Stimulated activated CD8-positive, alpha-beta memory T cell treated with anti-CD3 and anti-CD28 coated beads, Interleukin-15, amount 100 ng/mL, for 1 hour (primary cell): ENCODE measurements around the gene GPC1.

Experiments used
- DNase-seq: peaks from one replicate; pipeline ENCODE4 v3.0.0-alpha.2; 2020; ENCODE audit warnings: low read depth

GPC1 gene

GRCh38 chr2:240456447-240457222 is 21.2 kb downstream of the GPC1 start:
- DNase-seq = no peak

GRCh38 chr2:240457223-240458043 is 22.0 kb downstream of the GPC1 start:
- DNase-seq = no peak

GRCh38 chr2:240458044-240458899 is 22.8 kb downstream of the GPC1 start:
- no peak for DNase-seq

DNA sequence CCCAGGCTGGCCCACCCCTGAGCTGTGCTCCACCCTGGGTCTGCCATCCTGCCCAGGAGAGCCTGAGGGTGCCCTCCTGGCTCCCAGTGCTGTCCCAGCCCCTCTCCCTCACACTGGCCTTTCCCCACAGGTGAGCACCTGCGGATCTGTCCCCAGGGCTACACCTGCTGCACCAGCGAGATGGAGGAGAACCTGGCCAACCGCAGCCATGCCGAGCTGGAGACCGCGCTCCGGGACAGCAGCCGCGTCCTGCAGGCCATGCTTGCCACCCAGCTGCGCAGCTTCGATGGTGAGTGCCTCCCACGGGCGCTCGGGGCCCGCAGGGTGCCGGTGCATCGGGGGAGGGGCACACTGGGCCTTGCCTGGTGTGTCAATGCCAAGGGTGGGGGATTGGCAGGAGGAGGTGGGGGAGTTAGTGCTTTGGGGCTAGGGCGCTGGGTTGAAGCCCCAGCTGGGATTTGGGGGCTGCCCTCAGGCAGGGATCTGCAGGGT is 23.5 kb downstream of the GPC1 start:
- no peak for DNase-seq

GRCh38 chr2:240459401-240460252 is 24.2 kb downstream of the GPC1 start:
- DNase-seq = no peak

- DNase-seq = no peak
Observed at GRCh38 chr2:240460253-240460711, 24.8 kb downstream of the GPC1 start.

GRCh38 chr2:240460781-240461431 is 25.4 kb downstream of the GPC1 start:
- DNase-seq = no peak

DNA sequence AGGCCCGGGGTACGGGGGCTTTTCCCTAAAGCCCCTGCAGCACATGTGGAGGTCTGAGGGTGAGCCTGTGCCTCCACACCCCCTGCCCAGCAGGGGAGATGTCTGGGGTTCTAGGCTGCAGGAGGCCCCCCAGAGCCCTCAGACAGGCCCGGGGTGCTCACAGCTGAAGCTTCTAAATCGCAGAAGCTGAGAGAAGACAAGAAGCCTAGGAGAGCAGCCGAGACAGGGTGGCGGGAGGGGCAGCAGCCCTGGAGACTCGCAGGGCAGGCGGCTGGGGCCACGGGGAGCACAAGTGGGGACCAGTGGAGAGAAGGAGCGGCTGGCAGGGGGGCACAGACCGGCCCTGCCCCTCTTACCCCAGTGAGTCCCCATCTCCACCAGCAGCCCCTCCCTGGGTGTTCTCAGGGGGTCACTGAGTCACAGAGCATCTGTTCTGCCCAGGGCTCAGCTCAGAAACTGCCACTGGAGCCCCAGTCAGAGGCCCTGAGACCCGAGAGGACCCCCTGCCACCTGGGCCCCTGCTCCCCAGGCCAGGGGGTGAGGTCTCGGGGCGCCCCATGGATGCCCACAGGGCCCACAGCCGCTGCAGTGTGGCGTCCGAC is 26.1 kb downstream of the GPC1 start:
- DNase-seq = no peak

DNA sequence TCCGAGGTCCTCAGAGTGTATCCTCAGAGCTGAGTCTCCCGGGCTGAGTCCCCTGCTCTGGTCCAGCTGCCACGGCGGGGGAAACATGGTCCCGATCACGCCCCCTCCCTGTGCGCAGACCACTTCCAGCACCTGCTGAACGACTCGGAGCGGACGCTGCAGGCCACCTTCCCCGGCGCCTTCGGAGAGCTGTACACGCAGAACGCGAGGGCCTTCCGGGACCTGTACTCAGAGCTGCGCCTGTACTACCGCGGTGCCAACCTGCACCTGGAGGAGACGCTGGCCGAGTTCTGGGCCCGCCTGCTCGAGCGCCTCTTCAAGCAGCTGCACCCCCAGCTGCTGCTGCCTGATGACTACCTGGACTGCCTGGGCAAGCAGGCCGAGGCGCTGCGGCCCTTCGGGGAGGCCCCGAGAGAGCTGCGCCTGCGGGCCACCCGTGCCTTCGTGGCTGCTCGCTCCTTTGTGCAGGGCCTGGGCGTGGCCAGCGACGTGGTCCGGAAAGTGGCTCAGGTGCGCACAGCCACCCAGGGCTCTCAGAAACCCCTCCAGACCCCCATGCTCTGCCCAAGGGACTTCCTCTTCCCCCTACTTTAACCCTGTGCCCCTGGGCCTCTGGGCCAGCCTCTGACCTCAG is 26.7 kb downstream of the GPC1 start:
- DNase-seq = no peak

GRCh38 chr2:240462707-240463273 is 27.3 kb downstream of the GPC1 start:
- DNase-seq = no peak

GRCh38 chr2:240463274-240463865 is 27.9 kb downstream of the GPC1 start:
- DNase-seq = no peak

DNA sequence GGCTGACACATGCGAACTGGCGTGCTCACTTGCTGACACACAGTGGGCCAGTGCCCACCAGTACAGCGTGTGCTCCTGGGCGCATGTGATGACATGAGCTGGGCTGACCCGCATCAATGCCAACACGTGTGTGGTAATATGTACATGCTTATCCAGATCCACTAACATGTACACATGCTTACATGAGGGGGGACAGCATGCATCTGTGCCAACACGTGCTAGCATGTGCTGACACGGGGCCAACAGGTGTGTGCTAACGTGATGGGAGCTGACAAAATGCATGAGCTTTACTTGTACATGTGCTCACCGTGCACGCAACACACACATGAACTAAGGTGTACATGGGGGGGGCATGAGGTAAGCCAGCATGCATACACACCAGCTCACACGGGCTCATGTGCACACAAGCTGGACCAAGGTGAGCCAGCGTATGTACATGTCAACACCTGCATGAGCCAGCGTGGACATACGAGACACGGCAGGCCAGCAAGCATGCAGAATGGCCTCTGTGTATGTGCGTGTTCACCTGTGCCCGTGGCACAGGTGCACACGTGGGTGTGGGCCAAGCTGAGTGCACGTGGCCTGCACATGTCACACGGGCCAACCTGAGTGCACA is 28.5 kb downstream of the GPC1 start:
- no peak for DNase-seq

- no peak for DNase-seq
Observed at GRCh38 chr2:240464514-240465241, 29.2 kb downstream of the GPC1 start.

DNA sequence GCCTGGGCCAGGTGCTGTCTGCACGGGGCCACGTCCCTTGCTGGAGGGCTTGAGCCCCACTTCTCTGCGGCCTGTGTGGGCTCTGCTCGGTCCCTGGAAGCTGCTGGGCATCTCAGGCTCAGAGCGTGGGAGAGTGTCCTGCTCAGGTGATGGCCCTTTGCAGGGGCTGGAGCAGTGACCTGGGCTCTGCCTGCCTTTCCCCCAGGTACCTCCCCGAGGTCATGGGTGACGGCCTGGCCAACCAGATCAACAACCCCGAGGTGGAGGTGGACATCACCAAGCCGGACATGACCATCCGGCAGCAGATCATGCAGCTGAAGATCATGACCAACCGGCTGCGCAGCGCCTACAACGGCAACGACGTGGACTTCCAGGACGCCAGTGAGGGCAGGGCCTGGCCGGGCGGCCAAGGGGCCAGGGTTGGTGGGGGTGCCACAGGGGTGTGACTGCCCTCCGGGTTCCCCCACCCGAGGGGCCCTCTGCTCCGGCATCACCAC is 29.9 kb downstream of the GPC1 start:
- DNase-seq = no peak

- DNase-seq = no peak
Observed at GRCh38 chr2:240465765-240466578, 30.5 kb downstream of the GPC1 start.

DNA sequence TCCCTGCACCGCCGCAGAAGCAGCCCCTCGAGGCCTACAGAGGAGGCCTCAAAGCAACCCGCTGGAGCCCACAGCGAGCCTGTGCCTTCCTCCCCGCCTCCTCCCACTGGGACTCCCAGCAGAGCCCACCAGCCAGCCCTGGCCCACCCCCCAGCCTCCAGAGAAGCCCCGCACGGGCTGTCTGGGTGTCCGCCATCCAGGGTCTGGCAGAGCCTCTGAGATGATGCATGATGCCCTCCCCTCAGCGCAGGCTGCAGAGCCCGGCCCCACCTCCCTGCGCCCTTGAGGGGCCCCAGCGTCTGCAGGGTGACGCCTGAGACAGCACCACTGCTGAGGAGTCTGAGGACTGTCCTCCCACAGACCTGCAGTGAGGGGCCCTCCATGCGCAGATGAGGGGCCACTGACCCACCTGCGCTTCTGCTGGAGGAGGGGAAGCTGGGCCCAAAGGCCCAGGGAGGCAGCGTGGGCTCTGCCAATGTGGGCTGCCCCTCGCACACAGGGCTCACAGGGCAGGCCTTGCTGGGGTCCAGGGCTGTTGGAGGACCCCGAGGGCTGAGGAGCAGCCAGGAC is 31.2 kb downstream of the GPC1 start:
- DNase-seq = no peak
